HG02885 (cell line): Measurements from ENCODE around the gene STARD10.

Experiments used
- ATAC-seq: cut with Tn5 transposase; IDR thresholded peaks from one replicate; pipeline ENCODE4 v1.9.1; 2021; ENCODE audit warnings: mild to moderate bottlenecking; ENCODE audit not compliant: unreplicated experiment, poor library complexity

The STARD10 gene

DNA sequence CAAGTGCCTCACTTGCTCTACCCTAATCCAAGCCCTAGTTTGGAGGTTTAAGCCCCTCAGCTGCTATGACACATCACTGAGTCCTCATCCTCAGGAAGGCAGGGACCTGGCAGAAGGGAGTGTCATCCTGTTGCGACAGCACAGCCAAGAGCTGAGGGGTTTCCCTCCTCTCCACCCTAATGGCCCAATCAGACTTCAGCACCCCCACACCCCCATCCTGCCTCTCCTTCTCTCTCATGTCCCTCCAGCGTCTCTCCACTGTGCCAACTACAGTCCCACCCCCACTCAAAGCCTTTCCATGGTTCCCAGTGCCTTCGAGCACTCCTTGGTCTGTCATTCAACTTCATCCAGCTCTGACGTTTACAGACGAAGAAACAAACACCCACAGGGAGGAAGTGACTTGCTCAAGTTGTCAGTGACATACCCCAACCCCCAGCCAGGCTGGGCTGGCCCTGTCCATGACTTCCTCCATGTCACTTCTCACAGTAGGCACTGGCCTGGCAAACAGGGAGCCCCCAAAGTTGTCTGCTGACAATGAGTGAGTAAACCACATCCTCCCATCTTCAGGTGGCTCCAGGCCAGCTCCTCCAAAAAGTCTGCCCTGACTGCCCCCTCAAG, 57.3 kb downstream of the STARD10 start:
- no peak for ATAC-seq

GRCh38 chr11:72735495-72736027, 58.3 kb downstream of the STARD10 start:
- no peak for ATAC-seq

DNA sequence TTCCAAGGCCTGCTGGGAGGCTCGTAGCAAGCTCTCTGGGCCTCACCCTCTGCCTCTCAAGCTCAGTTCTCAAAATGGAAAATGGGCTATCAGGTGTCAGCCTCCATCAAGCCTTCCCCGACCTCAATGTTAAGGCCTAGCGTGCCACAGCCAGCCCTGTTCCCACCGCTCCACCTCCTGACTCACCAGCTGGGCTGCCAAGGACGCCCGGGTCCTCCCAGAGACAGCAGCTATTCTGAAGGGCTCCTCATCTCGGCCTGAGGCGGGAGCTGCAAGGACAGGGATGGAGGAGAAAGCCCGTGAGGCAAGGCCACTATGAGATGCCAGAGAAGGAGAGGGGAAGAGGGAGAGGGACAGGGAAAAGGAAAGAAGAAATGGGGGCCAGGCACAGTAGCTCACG, 61.5 kb downstream of the STARD10 start:
- ATAC-seq: no peak

GRCh38 chr11:72730737-72731136, 63.1 kb downstream of the STARD10 start:
- no peak for ATAC-seq

DNA sequence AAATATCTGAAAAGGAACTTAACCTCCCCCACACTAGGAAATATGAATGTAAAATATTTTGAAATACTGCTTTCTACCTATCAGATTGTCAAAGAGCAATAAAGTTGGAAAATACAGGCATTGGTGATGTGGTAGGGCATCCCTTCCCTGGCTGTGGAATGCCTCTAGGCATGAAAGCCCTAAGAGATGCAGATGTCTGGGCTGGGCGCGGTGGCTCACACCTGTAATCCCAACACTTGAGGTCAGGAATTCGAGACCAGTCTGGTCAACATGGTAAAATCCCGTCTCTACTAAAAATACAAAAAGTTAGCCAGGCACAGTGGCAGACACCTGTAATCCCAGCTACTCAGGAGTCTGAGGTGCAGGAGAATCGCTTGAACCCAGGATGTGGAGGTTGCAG, 63.6 kb downstream of the STARD10 start:
- no peak for ATAC-seq

DNA sequence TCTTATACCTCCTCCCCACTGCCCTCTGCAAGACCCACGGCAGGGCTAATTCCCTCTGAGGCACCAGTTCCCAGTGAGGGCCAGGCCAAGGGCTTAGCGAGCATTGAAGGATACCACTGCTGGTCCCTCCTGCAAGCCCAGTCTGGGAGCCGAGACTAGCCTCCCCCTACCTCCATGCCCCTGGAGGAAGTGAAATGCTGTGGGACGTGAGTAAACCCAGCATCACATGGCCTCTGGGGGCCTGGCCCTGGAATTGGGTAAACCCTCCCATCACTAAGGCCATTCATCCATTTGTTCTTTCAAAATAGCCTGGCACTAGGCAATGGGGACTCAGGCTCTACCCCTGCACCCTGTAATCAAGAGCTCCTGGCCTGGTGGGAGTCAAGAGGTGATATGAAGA, 66.3 kb downstream of the STARD10 start:
- ATAC-seq: no peak

GRCh38 chr11:72726266-72727220, 67.3 kb downstream of the STARD10 start:
- no peak for ATAC-seq

DNA sequence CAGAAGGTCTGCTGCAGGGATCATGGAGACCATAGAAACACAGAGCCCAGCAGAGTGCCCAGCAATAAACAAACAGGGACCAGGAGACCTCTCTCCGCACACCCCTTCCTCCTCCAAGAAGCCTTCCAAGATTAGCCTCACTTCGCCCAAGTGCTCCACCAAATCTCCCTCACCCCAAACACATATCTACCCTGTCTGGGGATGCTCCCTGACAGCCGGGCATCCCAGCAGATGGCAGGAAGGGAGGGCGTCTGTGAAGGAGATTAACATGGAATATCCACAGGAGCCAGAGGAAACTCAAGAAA, 68.2 kb downstream of the STARD10 start:
- no peak for ATAC-seq

- no peak for ATAC-seq
Measured at GRCh38 chr11:72724851-72725723, 68.8 kb downstream of the STARD10 start.

GRCh38 chr11:72724021-72724551, 69.8 kb downstream of the STARD10 start:
- no peak for ATAC-seq

DNA sequence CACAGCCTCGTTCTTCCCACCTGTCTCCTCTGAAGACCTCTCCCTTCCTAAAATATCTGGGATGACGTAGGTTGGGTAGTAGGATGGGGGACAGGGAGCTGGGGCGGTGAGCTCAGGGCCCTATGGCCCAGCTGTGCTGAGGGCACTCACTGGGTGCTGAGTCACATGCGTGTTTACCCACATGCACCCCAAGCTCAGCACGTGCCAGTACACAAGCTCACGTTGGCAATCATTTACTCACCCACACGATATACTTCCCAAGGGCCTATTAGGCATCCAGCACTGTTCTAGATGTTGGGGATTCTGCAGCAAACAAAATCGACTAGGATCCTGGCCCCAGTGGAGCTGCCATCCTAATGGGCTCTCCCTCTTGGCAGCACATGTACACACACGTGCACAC, 70.3 kb downstream of the STARD10 start:
- ATAC-seq: no peak

GRCh38 chr11:72722050-72722748, 71.6 kb downstream of the STARD10 start:
- ATAC-seq: peak; percentile 82

GRCh38 chr11:72721689-72722049, 72.2 kb downstream of the STARD10 start:
- ATAC-seq: no peak

DNA sequence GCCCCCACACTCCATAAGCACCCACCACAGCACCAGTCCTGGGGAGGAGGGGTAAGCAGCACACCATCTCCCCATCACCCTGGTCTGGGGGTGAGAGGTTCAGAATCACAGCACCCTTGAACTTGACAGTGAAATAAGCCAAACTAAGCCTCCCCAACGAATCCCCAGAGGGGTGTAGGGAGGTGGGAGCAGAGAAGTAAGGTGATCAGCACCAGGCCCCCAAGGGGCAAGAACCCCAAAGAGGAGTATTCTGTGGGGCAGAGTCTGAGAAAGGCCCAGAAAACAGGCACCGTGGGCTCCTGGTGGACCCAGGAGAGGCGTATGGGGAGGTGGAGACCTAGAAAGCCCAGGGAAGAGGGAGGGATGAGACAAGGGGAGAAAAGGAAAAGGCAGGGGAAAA, 72.6 kb downstream of the STARD10 start:
- ATAC-seq: no peak

- ATAC-seq: no peak
Measured at GRCh38 chr11:72720784-72721183, 73.1 kb downstream of the STARD10 start.

DNA sequence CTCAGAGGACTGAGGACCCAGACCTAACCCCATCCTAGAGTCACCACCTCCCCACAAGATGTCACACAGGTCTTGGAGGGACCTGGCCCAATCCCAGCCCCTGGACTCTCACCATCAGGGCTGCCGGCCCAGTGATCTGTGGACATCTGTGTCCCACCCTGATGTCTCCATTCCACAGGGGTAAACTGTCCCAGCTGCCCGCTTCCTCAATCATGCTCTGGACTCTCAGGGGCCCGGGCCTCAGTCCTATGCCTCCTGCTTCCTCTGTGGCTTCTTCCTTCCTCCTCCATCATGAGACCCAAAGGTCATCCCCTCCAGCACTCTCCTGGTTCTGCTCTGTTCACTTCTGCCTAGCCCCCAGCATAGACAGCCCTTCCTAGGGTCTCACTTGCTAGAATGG, 73.8 kb downstream of the STARD10 start:
- ATAC-seq: no peak

- no peak for ATAC-seq
Measured at GRCh38 chr11:72719551-72719950, 74.3 kb downstream of the STARD10 start.

DNA sequence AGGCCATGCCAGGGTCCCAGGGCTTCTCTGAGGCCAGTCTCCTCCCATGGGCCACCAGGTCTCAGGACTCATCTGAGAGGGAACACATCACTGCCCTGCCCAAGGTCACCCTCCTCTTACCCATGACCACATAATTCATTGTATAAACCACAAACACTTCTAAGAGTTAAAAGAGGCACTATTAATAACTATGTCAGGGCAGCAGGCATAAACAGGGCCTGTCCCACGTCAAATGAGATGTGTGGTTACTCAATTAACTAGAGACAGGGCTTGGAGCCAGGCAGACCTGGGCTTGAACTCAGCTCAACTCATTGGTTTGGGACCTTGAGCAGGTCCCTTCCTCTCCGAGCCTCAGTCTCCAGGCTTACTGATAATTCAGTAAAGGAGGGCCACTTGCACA, 74.7 kb downstream of the STARD10 start:
- no peak for ATAC-seq

- ATAC-seq: no peak
Measured at GRCh38 chr11:72718101-72718501, 75.7 kb downstream of the STARD10 start.
